Measurements from ENCODE around the gene ACMSD. TPM values are rescaled to one million over a fixed set of nuclear protein-coding genes. Genes with fewer than 3 reads are reported as not detected.

Gene ACMSD
- total and polyA plus RNA-seq, 2 of the 13 experiments (the other 11 are each of a cell fraction or from before 2014, with no cell fraction given), result not detected

DNA sequence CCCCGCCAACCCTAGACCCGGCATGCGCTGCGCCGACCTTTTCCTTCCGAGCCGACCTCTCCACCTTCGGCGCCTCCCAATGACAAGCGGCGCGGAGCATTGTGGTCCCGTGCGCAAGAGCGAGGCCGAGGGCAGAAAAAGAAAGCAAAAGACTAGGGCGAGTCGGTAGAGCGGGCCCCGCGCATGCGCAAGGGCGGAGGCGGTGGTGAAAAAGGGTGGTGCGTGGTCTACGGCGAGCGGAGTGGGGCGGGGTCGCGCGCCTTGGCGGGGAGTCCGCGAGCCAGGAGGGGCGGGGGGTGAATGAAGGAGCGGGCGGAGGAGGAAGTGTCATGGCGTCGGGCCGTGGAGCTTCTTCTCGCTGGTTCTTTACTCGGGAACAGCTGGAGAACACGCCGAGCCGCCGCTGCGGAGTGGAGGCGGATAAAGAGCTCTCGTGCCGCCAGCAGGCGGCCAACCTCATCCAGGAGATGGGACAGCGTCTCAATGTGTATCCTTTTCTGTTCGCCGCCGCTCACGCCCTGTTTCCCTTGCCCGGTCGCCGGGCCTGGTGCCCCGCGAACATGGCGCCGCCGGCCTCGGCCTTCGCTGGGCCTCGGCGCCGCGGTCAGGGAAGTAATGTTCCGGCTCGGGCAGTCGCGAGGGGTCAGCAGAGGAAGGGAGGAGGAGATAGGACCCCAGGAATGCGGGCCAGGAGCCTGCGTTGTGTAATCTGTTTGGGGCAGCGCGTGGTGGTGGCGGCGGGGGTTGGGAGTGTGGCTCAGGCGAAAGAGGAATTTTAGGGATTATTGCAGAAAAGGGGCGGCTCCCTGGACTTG, 80.3 kb downstream of the ACMSD start, which contains the start of gene CCNT2 (continued):
- TF ChIP-seq, protein P1, sequence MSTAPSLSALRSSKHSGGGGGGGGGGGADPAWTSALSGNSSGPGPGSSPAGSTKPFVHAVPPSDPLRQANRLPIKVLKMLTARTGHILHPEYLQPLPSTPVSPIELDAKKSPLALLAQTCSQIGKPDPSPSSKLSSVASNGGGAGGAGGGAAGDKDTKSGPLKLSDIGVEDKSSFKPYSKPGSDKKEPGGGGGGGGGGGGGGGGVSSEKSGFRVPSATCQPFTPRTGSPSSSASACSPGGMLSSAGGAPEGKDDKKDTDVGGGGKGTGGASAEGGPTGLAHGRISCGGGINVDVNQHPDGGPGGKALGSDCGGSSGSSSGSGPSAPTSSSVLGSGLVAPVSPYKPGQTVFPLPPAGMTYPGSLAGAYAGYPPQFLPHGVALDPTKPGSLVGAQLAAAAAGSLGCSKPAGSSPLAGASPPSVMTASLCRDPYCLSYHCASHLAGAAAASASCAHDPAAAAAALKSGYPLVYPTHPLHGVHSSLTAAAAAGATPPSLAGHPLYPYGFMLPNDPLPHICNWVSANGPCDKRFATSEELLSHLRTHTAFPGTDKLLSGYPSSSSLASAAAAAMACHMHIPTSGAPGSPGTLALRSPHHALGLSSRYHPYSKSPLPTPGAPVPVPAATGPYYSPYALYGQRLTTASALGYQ (CRISPR knock-in tag; IDR thresholded peaks at IDR 0.05), result 0 out of 2 replicates have a peak, but pooled peaks have one; percentile 4
- peak; percentile 88; the same call in 1 of the 2 replicates for TF ChIP-seq ZNF33A (CRISPR knock-in tag; IDR thresholded peaks at IDR 0.05; ENCODE audit: borderline replicate concordance)
- peak in 1 of 2 experiments; percentile 3; a peak in 2 of 4 replicates for TF ChIP-seq EP300 (IDR thresholded peaks at IDR 0.05; ENCODE audit: low read depth in 2 of 2, low read length in 2 of 2)
- no peak for TF ChIP-seq EP300 (CRISPR knock-in tag; IDR thresholded peaks at IDR 0.05; ENCODE audit: borderline replicate concordance)
- TF ChIP-seq, protein P2, sequence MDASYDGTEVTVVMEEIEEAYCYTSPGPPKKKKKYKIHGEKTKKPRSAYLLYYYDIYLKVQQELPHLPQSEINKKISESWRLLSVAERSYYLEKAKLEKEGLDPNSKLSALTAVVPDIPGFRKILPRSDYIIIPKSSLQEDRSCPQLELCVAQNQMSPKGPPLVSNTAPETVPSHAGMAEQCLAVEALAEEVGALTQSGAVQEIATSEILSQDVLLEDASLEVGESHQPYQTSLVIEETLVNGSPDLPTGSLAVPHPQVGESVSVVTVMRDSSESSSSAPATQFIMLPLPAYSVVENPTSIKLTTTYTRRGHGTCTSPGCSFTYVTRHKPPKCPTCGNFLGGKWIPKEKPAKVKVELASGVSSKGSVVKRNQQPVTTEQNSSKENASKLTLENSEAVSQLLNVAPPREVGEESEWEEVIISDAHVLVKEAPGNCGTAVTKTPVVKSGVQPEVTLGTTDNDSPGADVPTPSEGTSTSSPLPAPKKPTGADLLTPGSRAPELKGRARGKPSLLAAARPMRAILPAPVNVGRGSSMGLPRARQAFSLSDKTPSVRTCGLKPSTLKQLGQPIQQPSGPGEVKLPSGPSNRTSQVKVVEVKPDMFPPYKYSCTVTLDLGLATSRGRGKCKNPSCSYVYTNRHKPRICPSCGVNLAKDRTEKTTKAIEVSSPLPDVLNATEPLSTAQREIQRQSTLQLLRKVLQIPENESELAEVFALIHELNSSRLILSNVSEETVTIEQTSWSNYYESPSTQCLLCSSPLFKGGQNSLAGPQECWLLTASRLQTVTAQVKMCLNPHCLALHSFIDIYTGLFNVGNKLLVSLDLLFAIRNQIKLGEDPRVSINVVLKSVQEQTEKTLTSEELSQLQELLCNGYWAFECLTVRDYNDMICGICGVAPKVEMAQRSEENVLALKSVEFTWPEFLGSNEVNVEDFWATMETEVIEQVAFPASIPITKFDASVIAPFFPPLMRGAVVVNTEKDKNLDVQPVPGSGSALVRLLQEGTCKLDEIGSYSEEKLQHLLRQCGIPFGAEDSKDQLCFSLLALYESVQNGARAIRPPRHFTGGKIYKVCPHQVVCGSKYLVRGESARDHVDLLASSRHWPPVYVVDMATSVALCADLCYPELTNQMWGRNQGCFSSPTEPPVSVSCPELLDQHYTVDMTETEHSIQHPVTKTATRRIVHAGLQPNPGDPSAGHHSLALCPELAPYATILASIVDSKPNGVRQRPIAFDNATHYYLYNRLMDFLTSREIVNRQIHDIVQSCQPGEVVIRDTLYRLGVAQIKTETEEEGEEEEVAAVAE (CRISPR knock-in tag; IDR thresholded peaks at IDR 0.05; ENCODE audit: borderline replicate concordance), result 0 out of 2 replicates have a peak, but pooled peaks have one; percentile 16
- TF ChIP-seq, protein P3, sequence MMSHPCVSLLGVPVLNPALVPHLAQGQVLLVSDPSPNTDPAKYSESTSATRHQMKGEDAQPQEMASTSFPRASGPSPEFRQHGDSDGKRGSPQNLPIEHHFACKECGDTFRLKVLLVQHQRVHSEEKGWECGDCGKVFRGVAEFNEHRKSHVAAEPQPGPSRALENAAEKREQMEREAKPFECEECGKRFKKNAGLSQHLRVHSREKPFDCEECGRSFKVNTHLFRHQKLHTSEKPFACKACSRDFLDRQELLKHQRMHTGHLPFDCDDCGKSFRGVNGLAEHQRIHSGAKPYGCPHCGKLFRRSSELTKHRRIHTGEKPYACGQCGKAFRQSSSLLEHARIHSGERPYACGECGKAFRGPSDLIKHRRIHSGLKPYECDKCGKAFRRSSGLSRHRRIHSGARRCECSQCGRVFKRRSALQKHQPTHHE (CRISPR knock-in tag; IDR thresholded peaks at IDR 0.05; ENCODE audit: borderline replicate concordance), result peak; percentile 96
- peak; percentile 81; the same call in 1 of the 2 replicates for TF ChIP-seq ZSCAN31 (CRISPR knock-in tag; IDR thresholded peaks at IDR 0.05; ENCODE audit: low read depth)
- TF ChIP-seq ZNF761 (CRISPR knock-in tag; conservative IDR thresholded peaks at IDR 0.05), result peak; percentile 30; the same call in 1 of the 2 replicates
- no peak; the same call in 1 of the 2 replicates for TF ChIP-seq SMAD3 (CRISPR knock-in tag; IDR thresholded peaks at IDR 0.05)
- TF ChIP-seq PHF21A (CRISPR knock-in tag; IDR thresholded peaks at IDR 0.05), result peak; percentile 64
- TF ChIP-seq, protein P4, sequence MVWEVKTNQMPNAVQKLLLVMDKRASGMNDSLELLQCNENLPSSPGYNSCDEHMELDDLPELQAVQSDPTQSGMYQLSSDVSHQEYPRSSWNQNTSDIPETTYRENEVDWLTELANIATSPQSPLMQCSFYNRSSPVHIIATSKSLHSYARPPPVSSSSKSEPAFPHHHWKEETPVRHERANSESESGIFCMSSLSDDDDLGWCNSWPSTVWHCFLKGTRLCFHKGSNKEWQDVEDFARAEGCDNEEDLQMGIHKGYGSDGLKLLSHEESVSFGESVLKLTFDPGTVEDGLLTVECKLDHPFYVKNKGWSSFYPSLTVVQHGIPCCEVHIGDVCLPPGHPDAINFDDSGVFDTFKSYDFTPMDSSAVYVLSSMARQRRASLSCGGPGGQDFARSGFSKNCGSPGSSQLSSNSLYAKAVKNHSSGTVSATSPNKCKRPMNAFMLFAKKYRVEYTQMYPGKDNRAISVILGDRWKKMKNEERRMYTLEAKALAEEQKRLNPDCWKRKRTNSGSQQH (CRISPR knock-in tag; IDR thresholded peaks at IDR 0.05; ENCODE audit: low read depth), result peak; percentile 79
- TF ChIP-seq ZNF768 (CRISPR knock-in tag; IDR thresholded peaks at IDR 0.05), result peak; percentile 64; the same call in 1 of the 2 replicates
- TF ChIP-seq, protein P5, sequence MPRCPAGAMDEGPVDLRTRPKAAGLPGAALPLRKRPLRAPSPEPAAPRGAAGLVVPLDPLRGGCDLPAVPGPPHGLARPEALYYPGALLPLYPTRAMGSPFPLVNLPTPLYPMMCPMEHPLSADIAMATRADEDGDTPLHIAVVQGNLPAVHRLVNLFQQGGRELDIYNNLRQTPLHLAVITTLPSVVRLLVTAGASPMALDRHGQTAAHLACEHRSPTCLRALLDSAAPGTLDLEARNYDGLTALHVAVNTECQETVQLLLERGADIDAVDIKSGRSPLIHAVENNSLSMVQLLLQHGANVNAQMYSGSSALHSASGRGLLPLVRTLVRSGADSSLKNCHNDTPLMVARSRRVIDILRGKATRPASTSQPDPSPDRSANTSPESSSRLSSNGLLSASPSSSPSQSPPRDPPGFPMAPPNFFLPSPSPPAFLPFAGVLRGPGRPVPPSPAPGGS (CRISPR knock-in tag; IDR thresholded peaks at IDR 0.05), result no peak
- TF ChIP-seq, protein P6, sequence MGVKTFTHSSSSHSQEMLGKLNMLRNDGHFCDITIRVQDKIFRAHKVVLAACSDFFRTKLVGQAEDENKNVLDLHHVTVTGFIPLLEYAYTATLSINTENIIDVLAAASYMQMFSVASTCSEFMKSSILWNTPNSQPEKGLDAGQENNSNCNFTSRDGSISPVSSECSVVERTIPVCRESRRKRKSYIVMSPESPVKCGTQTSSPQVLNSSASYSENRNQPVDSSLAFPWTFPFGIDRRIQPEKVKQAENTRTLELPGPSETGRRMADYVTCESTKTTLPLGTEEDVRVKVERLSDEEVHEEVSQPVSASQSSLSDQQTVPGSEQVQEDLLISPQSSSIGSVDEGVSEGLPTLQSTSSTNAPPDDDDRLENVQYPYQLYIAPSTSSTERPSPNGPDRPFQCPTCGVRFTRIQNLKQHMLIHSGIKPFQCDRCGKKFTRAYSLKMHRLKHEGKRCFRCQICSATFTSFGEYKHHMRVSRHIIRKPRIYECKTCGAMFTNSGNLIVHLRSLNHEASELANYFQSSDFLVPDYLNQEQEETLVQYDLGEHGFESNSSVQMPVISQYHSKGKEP (CRISPR knock-in tag; IDR thresholded peaks at IDR 0.05), result peak; percentile 38; the same call in 1 of the 2 replicates
- TF ChIP-seq HOXD1 (CRISPR knock-in tag; IDR thresholded peaks at IDR 0.05), result peak; percentile 78
